Suprapubic skin (tissue), 4 donors: ENCODE data around the gene ATL2. TPM values are rescaled to one million over a fixed set of nuclear protein-coding genes. Genes with fewer than 3 reads are reported as not detected.
"Not testable (repeated sequence)": the region's sequence is repeated elsewhere in the genome, so short reads cannot be mapped to it uniquely, and the experiment has no call there.

ENCODE experiments used
- DNase-seq, 2 donors: peaks; one replicate each; pipeline ENCODE4 v3.0.0-alpha.2; 2019; ENCODE audit warnings: low spot score in 2 of 2
- H3K27ac ChIP-seq: fragments of 200-600 bp; sonication (generic); one replicate; pipeline ENCODE4 v1.5.1; 2019
- H3K27me3 ChIP-seq: fragments of 200-600 bp; sonication (generic); one replicate; pipeline ENCODE4 v1.5.1; 2019
- H3K36me3 ChIP-seq: fragments of 200-600 bp; sonication (generic); one replicate; pipeline ENCODE4 v1.5.1; 2019
- H3K4me1 ChIP-seq: fragments of 200-600 bp; sonication (generic); one replicate; pipeline ENCODE4 v1.5.1; 2019
- H3K4me3 ChIP-seq: fragments of 200-600 bp; sonication (generic); one replicate; pipeline ENCODE4 v1.5.1; 2019; ENCODE audit warnings: mild to moderate bottlenecking
- H3K9me3 ChIP-seq: fragments of 200-600 bp; sonication (generic); one replicate; pipeline ENCODE4 v1.5.1; 2019
- CTCF ChIP-seq, 2 donors: fragments of 200-600 bp in 1 of 2; fragments of 450-650 bp in 1 of 2; sonication (generic) in 1 of 2; IDR thresholded peaks; one replicate each; pipeline ENCODE4 v1.5.1; 2016 to 2019; ENCODE audit warnings: antibody characterized with exemption in 2 of 2, mild to moderate bottlenecking in 1 of 2, moderate library complexity in 1 of 2
- EP300 ChIP-seq: sonication (generic); formaldehyde crosslinking; IDR thresholded peaks from one replicate; pipeline ENCODE4 v1.6.1; 2017; ENCODE audit warnings: antibody characterized with exemption
- POLR2A ChIP-seq, 2 donors: fragments of 450-650 bp; IDR thresholded peaks; one replicate each; pipeline ENCODE4 v1.6.1; 2017; ENCODE audit warnings: antibody characterized with exemption in 2 of 2, mild to moderate bottlenecking in 2 of 2, moderate library complexity in 2 of 2
- POLR2AphosphoS5 ChIP-seq, 3 donors: sonication (generic); formaldehyde crosslinking; IDR thresholded peaks; one replicate each; pipeline ENCODE4 v1.6.1; 2017; ENCODE audit warnings: antibody characterized with exemption in 3 of 3
- WGBS: methylation state at CpG from one replicate; pipeline ENCODE4 v1.1.5; 2018; 5-methylcytosine and 5-hydroxymethylcytosine counted together
- total RNA-seq, 4 donors: library from RNA; depleted of rRNA; stranded (reverse); fragments of >200 nt; gene quantifications; one replicate each; pipeline ENCODE4 v1.1.0, GENCODE V29; 2016

The ATL2 gene
- total RNA-seq, 4 donors from 2014 or later = 144 to 230 (median 170) TPM

DNA sequence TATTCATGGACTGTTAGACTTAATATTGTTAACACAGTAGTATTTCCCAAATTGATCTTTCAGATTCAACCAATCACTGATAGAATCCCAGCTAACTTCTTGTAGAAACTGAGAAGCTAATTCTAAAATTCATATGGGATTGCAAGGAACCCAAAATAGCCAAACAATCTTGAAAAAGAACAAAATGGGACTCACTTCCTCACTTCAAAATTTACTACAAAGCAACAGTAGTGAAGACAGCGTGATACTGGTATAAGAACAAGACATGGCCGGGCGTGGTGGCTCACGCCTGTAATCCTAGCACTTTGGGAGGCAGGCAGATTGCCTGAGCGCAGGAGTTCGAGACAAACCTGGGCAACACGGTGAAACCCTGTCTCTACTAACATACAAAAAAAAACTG, 46.3 kb downstream of the ATL2 start:
- peaks cover 29% of the 10 kb centered on the region for H3K36me3 ChIP-seq
- no peak overlapping the region for H3K27ac ChIP-seq
- H3K4me3 ChIP-seq = no peak overlapping the region
- no peak for DNase-seq
- 94% methylated on average over 7 of the region's 7 CpGs for WGBS
- no peaks in the 10 kb centered on the region for H3K9me3 ChIP-seq
- peaks cover 4% of the 10 kb centered on the region for H3K4me1 ChIP-seq
- no peaks in the 10 kb centered on the region for H3K27me3 ChIP-seq
- TF ChIP-seq EP300 (no peak), CTCF (IDR thresholded peaks at IDR 0.05) (no peak), POLR2AphosphoS5 (IDR thresholded peaks at IDR 0.05) (no peak), POLR2A (IDR thresholded peaks at IDR 0.05) (no peak)

GRCh38 chr2:38327580-38327979, 49.5 kb downstream of the ATL2 start:
- H3K4me1 ChIP-seq = peaks cover 8% of the 10 kb centered on the region
- peaks cover 10% of the 10 kb centered on the region for H3K36me3 ChIP-seq
- no peaks in the 10 kb centered on the region for H3K9me3 ChIP-seq
- TF ChIP-seq POLR2A (IDR thresholded peaks at IDR 0.05) (no peak), EP300 (no peak), CTCF (IDR thresholded peaks at IDR 0.05) (no peak), POLR2AphosphoS5 (IDR thresholded peaks at IDR 0.05) (no peak)
- DNase-seq = no peak
- H3K27me3 ChIP-seq = no peaks in the 10 kb centered on the region
- no peak overlapping the region for H3K27ac ChIP-seq
- no peak overlapping the region for H3K4me3 ChIP-seq
- WGBS = 90% methylated on average over 9 of the region's 9 CpGs

DNA sequence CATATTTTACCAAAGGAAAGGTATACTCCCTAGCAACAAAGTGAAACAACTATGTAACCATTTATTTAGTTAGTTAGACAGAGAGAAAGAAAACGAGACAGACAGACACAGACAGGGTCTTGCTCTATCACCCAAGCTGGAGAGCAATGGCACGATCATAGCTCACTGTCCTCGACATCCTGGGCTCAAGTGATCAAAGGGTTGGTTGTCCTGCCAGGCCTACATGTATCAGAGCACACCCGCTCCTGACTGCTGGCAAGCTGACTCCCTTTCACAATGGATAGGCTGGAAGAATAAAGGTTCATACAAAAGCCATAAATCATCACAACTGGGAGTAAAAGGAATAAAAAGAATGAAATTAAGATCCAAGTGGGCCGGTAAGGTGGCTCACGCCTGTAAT, 53.5 kb downstream of the ATL2 start:
- Histone ChIP-seq H3K9me3 (no peaks in the 10 kb centered on the region), H3K36me3 (no peaks in the 10 kb centered on the region), H3K27ac (no peak overlapping the region), H3K4me1 (peaks cover 8% of the 10 kb centered on the region), H3K27me3 (no peaks in the 10 kb centered on the region), H3K4me3 (no peak overlapping the region)
- 54% methylated on average over 6 of the region's 6 CpGs for WGBS
- no peak for DNase-seq
- no peak for TF ChIP-seq CTCF (IDR thresholded peaks at IDR 0.05)
- TF ChIP-seq EP300 = no peak
- TF ChIP-seq POLR2A (IDR thresholded peaks at IDR 0.05) = no peak
- no peak for TF ChIP-seq POLR2AphosphoS5 (IDR thresholded peaks at IDR 0.05)

DNA sequence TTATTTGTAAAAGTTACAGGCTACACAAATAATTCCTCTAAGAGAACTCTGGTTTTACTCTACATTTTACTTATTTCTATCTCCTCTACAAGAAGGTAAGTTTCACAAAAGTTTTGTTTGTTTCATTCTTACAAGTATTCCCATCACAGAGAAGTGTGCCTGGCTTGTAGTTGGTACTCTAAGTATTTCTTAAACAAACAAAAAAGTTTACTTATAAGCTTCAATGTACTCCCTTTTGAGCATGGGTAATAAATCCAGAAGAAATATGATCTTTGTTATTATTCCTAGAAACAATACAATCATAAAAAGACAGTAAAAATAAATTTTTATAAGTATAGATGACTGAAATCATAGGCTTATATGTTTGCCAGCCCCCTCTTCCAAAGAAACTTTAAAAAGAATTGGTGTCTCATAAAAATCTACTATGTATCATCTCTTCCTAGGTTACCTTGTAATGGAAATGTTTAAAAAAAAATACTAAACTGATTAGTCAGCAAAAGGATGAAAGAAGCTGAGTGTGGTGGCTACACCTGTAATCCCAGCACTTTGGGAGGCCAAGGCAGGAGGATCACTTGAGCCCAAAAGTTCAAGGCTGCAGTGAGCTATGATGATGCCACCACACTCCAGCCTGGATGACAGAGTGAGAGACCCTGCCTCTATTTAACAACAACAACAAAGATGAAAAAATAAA, 54.7 kb downstream of the ATL2 start:
- Histone ChIP-seq H3K4me3 (no peak overlapping the region), H3K9me3 (no peaks in the 10 kb centered on the region), H3K4me1 (peaks cover 8% of the 10 kb centered on the region), H3K36me3 (peaks cover 8% of the 10 kb centered on the region), H3K27ac (no peak overlapping the region), H3K27me3 (no peaks in the 10 kb centered on the region)
- no peak for DNase-seq
- TF ChIP-seq CTCF (IDR thresholded peaks at IDR 0.05) = no peak
- no peak for TF ChIP-seq POLR2A (IDR thresholded peaks at IDR 0.05)
- TF ChIP-seq EP300 = no peak
- no peak for TF ChIP-seq POLR2AphosphoS5 (IDR thresholded peaks at IDR 0.05)

GRCh38 chr2:38319240-38319639, 57.8 kb downstream of the ATL2 start:
- H3K4me3 ChIP-seq, H3K4me1 ChIP-seq, H3K27me3 ChIP-seq, H3K9me3 ChIP-seq, H3K27ac ChIP-seq, DNase-seq: not testable (repeated sequence)
- peaks cover 26% of the 10 kb centered on the region for H3K36me3 ChIP-seq
- 69% methylated on average over 5 of the region's 5 CpGs for WGBS

DNA sequence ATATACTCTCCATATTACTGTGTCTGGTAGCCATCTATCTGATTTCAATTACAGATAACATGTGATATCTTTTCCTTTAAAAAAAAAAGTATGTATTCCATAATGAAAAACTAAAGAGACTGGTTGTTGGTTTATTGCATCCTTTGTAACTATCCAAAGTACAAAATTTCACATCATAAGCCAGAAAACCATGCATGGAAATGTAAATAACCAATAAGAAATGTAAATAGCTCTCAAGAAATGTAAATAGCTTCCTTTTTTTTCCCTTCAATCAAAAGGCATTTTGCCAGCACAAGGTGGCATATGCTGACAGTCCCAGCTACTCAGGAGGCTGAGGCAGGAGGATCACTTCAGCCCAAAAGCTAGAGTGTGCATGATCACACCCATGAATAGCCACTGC, 59.3 kb downstream of the ATL2 start:
- TF ChIP-seq POLR2A (IDR thresholded peaks at IDR 0.05) = no peak
- TF ChIP-seq CTCF (IDR thresholded peaks at IDR 0.05) = no peak
- no peak for TF ChIP-seq EP300
- TF ChIP-seq POLR2AphosphoS5 (IDR thresholded peaks at IDR 0.05) = no peak
- no peak for DNase-seq
- no peak overlapping the region for H3K4me3 ChIP-seq
- peaks cover 41% of the 10 kb centered on the region for H3K36me3 ChIP-seq
- no peaks in the 10 kb centered on the region for H3K4me1 ChIP-seq
- H3K27ac ChIP-seq = no peak overlapping the region
- no peaks in the 10 kb centered on the region for H3K9me3 ChIP-seq
- no peaks in the 10 kb centered on the region for H3K27me3 ChIP-seq
